Tibial nerve (tissue), 3 donors: Measurements from ENCODE around the gene ATE1.

ENCODE experiments used
- CTCF ChIP-seq, 5 experiments: fragments of 200-600 bp in 3 of 5; fragments of 450-650 bp in 2 of 5; sonication (generic) in 3 of 5; IDR thresholded peaks; one replicate each; pipeline ENCODE4 v1.5.1; 2016 to 2019; ENCODE audit warnings: antibody characterized with exemption in 5 of 5, mild to moderate bottlenecking in 3 of 5, moderate library complexity in 2 of 5
- POLR2A ChIP-seq, 2 donors: fragments of 450-650 bp; IDR thresholded peaks; one replicate each; pipeline ENCODE4 v1.6.1; 2017; ENCODE audit warnings: antibody characterized with exemption in 2 of 2, mild to moderate bottlenecking in 2 of 2, moderate library complexity in 2 of 2

GRCh38 chr10:121880895-121881294, 46.9 kb downstream of the ATE1 start:
- no peak for TF ChIP-seq CTCF (IDR thresholded peaks at IDR 0.05)
- TF ChIP-seq POLR2A (IDR thresholded peaks at IDR 0.05) = no peak
